GM23248 (cell line): ENCODE measurements around the gene POFUT1.

Source experiments
- EZH2 ChIP-seq: fragments of 200-600 bp; sonication (generic); IDR thresholded peaks from 2 replicates; pipeline ENCODE4 v1.6.1; 2018; ENCODE audit warnings: antibody characterized with exemption, mild to moderate bottlenecking; ENCODE audit not compliant: insufficient read depth, poor library complexity, severe bottlenecking
- EZH2phosphoT487 ChIP-seq: fragments of 200-600 bp; sonication (generic); IDR thresholded peaks from 2 replicates; pipeline ENCODE4 v1.6.1; 2018; ENCODE audit warnings: antibody characterized with exemption, moderate library complexity, mild to moderate bottlenecking, low read depth; ENCODE audit not compliant: insufficient read depth

- TF ChIP-seq EZH2phosphoT487 (no peak), EZH2 (no peak)
Observed at GRCh38 chr20:32207626-32208498, at the start of gene POFUT1, which contains the start of gene PLAGL2.
